Measurements from ENCODE around the gene DCUN1D2.
A peak's percentile ranks its signal among the peaks of the same experiment; 100 is the strongest.
"Not testable (repeated sequence)": the region's sequence is repeated elsewhere in the genome, so short reads cannot be mapped to it uniquely, and the experiment has no call there.

Gene DCUN1D2

DNA sequence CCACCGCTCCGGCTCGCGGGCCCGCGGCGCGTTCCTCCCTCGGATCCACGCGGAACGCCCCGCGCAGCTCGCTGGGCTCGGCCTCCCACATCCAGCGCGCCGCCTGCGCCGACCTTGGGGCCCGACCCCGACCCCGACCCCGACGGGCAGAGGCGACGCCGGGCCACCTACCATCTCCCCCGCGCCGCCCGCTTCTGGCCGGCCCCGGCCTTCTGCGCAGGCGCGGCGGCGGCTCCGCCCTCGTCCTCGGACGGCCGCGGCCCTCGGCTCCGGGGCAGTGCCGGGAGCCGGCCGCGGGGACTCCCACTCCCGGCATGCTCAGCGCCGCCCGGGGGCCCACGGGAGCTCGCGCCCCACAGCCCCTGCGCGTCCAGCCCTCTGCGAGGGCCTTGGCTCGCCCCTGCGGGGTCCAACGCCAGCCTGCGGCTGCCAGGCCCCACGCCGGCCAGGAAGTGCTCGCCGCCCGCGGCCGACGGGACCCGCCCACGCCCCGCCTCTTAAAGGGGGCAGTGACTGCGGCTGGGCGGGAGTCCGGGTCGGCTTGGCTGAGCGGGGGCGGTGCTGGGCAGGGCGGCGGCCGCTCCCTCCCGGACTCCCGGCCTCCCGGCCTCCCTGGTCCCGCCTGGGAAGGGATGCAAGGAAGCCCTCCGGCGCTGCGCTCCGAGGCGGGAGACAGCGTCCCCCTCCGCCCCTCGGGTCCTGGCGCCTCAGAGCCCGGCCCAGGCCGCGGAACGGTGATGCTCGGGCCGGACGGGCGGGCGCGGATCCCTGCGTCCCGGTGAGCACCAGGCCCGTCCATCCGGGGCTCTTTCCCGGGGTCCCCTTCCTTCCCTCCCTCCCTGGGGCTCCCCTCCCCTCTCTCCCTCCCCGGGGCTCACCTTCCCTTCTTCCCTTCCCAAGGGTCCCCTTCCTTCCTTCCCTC is at the start of gene DCUN1D2:
Gene DCUN1D2, minus strand, starts transcription at position 216 of the 922 bp plus-strand sequence. Its CDS starts 42 bp downstream, at position 174.
- DNase-seq: peak; percentile 95

DNA sequence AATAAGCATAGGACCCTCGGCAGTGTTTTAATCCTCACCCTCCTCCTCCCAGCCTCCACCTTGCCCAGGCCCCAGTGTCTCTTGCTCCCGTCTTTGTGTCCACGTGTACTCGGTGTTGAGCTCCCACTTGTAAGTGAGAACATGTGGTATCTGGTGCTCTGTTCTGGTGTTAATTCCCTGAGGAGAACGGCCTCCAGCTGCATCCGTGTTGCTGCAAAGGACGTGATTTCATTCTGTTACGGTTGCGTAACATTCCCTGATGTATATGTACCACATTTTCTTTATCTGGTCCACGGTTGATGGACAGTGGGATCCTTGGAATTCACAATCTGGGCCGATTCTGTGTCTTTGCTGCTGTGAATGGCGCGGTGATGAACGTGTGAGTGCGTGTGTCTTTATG is 49.3 kb upstream of the DCUN1D2 start:
- DNase-seq: no peak

DNA sequence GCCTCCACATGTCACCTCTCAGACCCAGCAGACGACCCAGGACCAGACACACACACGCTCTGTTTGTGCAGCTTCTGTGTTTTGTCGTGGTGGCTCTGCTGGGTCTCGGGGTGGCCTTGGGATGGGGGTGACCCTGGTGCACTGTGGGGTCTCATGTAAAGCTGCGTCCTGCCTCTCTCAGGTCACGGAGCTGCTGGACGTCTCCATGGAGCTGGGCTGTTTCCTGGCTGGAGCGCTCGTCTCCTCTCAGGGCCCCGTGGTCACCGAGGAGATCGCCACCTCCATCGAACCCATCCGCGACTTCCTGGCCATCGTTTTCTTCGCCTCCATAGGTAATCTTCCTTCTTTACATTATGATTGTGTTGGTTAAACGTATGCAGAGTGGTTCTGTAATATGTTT is 48.7 kb upstream of the DCUN1D2 start:
- no peak for DNase-seq

DNA sequence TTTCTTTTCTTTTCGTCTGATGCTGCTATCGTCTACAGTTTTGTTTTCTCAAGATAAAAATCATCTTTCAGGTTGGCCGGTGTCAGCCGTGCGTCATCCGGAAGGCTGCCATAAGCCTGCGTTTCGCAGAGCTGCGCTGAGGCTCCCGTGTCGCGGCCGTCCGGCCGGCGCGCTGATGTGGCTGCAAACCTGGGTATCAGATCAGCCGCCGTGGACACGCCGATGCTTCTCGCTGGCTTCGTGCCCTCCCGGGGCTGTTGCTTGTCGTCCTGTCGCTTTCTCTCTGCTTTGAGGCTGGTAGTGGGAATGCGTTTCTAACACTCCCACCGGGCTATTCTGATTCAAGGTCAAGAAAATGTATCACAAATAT is 48.2 kb upstream of the DCUN1D2 start:
- no peak for DNase-seq

DNA sequence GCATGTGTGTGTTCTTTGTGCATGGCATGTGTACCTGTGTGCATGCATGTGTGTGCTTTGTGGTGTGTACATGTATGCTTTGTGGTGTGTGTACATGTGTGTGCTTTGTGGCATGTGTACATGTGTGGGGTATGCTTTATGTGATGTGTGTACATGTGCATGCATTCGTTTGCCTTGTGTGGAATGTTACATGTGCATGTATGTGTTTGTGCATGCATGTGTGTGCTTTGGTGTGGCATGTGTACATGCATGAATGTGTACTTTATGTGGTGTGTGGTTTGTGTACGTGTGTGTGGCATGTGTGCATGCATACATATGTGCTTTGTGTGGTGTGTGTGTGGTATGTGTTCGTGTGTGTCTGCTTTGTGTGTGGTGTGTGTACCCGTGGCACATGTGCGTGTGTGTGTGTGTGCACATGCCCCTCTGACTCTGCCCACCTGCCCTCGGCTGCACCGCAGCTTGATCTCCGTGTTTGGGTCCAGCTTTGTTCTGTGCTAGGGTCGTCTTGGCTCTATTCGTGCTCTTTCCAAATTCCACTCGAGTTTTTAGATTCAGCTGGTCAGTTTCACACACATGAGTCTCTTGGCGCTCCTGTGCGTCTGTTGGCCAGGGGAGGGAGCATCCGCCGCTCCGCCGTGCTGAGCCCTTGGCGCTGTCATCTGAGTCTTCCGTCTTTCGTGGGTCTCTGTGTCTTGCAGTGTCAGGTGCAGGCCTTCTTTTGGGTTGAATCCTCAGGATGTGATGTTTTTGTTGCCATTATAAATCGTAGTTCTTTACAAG is 47.6 kb upstream of the DCUN1D2 start:
- DNase-seq: no peak

DNA sequence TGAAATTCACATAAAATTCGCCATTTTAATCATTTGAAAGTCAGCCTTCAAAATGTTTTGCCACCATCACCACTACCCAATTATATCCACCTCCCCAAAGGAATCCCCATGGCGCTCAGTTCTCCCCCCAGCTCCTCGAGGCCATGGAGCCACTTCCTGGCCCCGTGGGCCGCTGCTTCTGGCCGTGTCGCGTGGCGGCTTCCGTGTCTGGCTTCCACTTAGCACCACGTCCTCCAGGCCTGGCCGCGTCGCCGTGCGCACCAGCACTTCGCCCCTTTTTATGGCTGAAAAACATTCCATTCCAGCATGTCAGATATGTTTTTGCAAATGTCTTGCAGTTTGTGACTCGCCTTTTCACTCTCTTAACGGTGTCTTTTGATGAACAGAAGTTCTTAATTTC is 46.7 kb upstream of the DCUN1D2 start:
- no peak for DNase-seq

DNA sequence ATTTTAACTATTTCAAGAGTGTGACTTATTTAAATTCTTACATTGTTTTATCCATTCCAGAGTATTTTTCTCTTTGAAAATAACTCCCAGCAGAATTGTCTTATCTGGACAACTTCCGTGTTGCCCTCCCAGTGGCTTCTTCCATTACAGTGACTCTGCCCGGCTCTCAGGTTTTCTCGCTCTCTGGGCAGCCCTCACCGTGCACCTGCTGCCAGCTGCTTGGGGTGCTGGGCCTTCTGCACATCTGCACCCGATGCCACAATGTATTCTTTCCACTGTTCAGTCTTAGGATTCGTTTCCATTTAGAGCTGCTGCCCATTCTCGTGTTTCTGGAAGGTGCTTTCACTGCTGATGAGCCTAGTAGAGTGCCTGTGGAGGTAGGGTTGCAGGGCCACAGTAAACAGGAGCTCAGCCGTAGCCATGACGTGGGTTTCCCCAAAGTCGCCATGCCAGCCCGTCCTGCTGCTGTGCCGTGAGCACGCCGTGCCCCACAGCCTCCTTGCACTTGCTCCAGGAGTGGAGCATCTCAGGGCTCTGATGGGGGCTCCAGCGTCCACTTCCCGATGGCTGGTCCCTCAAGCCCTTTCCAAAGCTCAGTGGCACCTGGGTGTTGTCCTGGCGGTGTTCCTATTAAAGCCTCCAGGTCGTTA is 46.1 kb upstream of the DCUN1D2 start:
- no peak for DNase-seq

DNA sequence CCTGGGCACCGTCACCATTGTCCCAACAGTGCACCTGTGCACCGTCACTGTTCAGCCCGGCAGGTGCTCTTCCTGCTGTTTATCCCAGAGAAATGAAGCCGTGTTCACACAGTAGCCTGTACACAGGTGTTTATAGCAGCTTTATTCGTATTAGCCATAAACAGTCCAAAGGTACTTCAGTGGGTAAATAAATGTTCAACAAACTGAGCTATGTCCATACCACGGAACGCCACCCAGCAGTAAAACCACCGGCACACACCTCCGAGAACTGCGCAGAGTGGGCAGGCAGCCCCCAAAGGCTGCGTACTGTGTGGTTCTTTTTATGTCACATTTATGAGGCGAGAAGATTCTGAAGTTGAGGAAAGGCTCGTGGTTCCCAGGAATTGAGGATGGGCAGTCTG is 44.9 kb upstream of the DCUN1D2 start:
- DNase-seq: no peak

DNA sequence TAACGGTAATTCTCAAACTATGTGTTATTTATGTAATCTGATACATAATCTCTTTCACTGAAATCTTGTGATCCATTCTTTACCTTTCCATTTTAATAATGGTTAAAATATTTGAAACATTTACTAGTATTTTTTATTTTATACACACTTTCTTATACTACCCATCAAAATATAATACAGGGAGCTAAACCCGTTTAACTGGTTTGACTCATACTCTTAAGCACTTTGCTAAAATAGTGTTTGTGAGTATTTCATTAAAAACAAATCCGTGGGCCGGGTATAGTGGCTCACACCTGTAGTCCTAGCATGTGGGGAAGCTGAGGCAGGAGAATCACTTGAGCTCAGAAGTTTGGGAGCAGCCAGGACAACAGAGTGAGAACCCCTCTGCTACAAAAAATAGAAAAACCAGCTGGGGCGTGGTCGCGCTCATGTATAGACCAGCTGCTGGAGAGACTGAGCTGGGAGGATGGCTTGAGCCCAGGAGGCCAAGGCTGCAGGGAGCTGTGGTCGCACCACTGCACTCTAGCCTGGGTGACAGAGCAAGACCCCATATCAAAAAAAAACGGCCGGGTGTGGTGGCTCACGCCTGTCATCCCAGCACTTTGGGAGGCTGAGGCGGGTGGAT is 43.8 kb upstream of the DCUN1D2 start:
- no peak for DNase-seq

DNA sequence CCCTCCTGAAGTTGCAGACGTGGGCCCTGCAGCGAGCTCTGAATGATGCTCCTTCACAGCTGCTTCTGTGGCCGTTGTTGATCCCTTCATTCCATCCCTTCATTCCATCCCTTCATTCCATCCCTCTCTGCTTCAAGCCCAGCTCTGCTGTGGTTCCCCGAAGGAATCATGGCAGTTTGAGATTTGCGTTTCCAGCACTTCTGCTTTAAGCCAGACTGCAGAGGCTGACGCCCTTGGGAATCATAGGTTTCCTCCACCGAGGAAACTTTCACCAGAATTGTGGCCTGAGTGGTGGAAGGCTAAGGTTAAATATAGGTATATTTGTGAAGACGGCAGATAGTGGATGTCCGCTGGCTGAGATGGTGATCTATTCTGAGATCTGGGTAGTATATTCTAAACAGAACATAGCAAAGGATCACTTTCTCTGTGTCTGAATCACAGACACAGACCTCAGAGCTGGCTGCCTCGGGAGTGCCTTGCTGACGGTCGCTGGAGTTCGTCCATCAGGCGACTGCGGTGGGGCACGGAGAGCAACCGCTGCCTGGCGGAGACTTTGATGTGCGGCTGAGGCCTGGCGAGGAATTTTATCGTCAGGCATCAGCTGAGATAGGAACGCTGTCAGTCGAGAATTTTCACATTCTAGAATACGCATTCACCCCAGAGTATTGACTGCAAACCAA is 42.8 kb upstream of the DCUN1D2 start:
- no peak for DNase-seq

DNA sequence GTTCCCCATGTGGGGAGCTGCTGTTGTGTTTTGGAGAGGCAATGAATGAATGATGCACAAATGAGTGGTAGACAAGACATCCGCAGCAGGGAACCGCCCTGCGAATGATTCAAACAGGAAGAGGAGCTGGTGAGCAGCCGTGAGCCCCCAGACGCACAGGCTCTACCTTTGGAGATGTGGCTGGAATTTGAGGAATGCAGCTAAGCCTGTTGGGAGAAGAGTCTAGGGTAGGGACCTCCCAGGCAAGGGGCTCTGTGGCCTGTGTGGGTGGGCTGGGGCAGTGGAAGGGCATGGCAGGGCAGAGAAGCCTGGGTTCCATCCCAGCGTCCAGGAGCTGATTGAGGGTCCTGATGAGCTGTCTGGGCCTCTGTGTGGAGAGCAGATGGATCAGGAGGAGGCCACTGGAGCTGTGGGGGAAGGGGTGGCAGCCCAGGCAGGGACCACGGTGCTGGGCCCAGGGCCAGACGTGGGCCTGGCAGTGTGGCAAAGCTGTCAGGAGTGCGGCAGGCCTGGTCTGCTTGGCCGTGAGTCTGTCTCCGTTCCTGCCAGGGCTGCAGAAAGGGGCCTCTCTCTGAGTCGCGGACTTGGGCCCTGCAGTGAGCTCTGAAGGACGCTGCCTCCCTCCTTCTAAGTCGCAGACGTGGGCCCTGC is 41.8 kb upstream of the DCUN1D2 start:
- DNase-seq: no peak

DNA sequence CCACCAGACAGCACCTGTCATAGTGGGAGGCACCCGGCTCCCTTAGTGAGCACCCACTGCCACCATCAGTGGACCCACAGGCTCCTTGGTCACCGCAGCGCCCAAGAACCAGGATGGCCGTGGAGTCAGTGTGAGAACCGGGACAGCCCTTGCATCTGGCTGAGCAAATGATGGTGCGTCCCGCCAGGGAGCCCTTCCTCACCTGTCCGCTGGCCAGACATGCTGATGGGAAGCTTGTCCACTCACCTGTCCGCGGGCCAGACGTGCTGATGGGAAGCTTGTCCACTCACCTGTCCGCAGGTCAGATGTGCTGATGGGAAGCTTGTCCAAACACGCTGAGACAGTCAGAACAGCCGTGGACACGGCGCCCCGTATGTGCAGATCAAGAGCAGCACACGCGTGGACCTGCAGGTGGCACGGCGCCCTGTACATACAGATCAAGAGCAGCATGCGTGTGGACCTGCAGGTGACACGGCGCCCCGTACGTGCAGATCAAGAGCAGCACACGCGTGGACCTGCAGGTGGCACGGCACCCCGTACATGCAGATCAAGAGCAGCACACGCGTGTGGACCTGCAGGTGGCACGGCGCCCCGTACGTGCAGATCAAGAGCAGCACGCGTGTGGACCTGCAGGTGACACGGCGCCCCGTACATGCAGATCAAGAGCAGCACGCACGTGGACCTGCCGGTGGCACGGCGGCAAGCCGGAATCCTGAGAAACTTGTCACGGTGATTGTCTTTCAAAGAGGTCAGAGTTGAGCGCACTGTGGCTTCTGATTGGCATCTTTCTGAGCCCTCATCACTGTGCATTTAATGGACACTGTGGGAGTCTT is 40.7 kb upstream of the DCUN1D2 start:
- no peak for DNase-seq

DNA sequence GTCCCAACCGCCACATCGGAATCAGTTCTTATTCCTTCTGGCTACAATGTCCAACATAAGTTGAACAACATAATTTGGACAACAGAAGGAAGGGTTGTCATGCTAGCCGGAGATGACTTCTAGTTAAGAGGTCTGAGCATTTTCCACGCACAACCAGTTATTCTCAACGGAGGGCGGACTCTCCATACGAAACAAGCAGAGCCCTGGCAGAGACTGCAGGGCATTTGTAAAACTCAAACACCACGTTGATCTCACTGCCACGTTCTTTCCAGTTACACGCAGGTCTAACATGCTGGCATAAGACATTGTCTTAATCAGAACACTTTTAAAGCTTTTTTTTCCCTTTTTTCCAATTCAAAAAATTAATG is 38.3 kb upstream of the DCUN1D2 start:
- DNase-seq: no peak

DNA sequence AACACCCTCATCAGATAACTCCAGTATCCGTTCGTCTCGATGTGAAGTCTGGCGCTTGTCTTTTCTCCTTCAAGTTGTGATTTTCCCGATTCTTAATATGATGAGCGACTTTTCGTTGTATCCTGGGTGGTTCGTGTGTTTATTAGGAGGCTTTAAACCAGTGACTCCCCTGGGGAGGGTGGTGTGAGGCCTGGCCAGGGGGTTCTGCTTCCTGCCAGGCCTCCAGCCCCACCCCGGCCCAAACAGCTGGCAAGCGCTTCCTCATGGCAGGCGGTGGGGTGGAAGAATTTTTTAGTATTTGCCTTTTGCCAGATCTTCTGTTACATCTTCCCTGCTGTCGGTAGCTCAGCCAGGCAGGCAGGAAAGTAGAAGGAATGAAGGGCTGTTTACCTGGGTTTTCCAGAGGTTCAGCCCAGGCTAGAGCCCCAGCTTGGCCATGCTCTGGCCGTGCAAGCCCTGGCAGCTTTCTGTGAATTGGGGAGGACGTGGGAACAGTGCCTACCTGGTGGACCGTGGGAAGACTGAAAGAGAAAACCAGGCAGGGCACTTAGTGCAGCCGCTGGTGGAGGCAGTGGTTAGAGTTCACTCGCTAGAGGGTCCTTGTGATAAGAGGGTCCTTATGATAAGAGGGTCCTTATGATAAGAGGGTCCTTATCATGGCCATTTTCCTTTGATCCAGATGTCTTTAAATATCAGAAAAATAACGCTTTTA is 37.7 kb upstream of the DCUN1D2 start:
- DNase-seq: no peak

DNA sequence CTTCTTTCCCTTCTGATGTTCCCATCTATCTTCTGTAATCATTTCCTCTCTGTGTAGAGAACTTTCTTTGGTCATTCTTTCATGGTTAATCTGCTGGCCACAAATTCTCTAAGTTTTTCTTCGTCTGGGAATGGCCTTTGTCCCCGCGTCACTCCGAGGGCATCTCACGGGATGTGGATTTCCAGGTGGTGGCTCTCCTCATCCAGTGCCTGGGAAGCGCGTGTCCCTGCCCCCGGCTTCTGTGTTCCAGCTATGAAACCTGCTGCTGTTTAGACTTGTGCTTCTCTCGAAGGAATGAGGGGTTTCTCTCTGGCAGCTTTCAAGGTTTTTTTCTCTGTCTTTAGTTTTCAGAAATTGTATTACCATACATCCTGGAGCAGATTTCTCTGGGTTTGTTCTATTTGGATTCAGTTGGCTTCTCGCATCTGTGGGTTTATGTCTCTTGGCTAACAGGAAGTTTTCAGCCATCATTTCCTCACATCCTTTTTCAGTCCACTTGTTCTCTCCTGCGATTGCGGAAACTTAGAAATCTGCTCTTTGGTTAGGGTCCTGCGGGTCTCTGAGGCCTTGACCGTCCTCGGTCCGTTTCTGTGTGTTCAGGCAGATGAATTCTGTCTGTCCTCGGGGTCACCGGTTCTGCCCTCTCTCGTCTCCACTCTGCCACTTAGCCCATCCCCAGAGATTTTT is 36.9 kb upstream of the DCUN1D2 start:
- DNase-seq: no peak

DNA sequence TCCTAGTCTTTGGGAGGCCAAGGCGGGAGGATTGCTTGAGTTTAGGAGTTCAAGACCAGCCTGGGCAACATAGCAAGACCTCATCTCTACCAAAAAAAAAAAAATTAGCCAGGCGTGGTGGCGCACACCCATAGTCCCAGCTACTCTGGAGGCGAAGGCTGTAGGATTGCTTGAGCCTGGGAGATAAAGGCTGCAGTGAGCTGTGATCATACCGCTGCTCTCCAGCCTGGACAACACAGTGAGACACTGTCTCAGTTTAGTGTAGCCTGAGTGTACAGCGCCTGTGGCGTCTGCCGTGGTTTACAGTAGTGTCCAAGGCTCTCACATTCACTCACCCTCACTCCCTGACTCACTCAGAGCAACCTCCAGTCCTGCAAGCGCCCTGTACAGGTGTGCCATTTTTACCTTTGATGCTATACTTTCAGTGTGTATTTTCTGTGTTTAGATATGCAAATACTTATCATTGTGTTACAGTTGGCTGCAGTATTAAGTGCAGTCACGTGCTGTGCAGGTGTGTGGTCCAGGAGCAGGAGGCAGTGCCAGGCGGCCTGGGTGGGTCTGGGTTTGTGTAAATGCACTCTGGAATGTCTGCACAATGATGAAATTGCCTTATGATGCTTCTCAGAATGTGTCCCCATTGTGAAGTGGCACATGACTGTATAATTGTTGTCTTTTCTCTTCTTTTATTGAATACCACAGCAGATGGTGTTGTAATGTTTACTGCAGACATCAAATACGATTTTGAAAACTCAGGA is 36.1 kb upstream of the DCUN1D2 start:
- DNase-seq: no peak

DNA sequence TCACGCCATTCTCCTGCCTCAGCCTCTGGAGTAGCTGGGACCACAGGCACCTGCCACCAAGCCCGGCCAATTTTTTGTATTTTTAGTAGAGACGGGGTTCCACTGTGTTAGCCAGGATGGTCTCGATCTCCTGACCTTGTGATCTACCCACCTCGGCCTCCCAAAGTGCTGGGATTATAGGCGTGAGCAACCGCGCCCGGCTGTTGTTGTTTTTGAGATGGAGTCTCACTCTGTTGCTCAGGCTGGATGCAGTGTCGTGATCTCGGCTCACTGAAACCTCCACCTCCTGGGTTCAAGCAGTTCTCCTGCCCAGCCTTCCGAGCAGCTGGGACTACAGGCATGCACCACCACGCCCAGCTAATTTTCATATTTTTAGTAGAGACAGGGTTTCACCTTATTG is 31.9 kb upstream of the DCUN1D2 start:
- not testable (repeated sequence) for DNase-seq

DNA sequence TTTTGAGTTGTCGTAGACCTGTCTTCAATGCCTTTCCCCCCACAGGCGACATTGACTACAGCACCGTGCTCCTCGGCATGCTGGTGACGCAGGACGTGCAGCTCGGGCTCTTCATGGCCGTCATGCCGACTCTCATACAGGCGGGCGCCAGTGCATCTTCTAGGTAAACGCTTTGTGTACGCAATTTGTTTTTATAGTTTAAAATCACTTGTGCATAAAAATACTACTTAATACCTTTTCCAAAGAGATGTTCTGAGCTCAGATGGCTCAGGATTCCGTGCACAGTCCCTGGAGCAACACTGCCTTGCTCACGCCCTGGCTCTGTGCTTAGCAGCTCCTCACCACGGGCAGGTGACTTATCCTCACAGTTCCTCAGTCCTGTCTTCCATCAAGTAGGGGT is 30.1 kb upstream of the DCUN1D2 start:
- DNase-seq: no peak

DNA sequence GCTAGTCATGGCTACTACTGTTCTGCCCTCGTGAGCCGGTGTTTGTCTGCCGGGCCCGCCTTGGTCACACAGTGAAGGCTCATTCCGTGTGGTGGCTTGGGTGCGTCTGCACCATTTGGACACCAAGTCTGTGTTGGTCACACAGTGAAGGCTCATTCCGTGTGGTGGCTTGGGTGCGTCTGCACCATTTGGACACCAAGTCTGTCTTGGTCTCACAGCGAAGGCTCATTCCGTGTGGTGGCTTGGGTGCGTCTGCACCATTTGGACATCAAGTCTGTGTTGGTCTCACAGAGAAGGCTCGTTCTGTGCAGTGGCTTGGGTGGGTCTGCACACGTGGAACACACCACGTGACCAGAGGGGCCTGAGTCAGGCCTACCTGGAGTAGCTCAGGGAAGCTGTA is 29.0 kb upstream of the DCUN1D2 start:
- no peak for DNase-seq

All from OCI-M1 (cell line).